ENCODE results near the gene KIRREL3. TPM values are rescaled to one million over a fixed set of nuclear protein-coding genes. Genes with fewer than 3 reads are reported as not detected.
"Not testable (repeated sequence)": the region's sequence is repeated elsewhere in the genome, so short reads cannot be mapped to it uniquely, and the experiment has no call there.

Gene KIRREL3
- total RNA-seq, 1 donor from 2014 or later = 0.82 TPM

DNA sequence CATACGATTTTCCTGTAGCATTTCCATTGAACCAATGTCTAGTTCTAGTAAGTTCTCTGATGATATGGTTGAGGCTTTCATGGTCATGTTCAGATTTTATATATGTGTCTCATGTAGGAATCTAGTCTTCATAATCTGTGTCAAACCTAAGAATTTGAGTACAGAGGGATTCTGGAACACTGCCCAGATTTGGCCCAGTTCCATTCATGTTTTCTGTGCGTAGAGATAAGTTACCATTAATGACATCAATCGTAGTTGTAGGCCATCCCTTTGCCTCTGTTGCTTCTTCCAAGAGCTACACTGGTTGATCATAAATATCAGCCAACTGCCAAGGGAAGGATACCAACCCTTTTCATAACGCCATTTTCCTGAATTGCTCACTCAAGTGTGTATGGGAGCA is 621.8 kb downstream of the KIRREL3 start:
- Mint-ChIP-seq H3K36me3 (ENCODE audit: low read depth) (no peaks in the 10 kb centered on the region), H3K9me3 (no peaks in the 10 kb centered on the region), H3K27ac (ENCODE audit: unreplicated experiment) (no peak overlapping the region), H3K27me3 (ENCODE audit: low read depth) (no peaks in the 10 kb centered on the region), H3K4me3 (no peak overlapping the region), H3K4me1 (peaks cover 6% of the 10 kb centered on the region)
- DNase-seq (ENCODE audit: low read depth, low spot score) = no peak
- TF ChIP-seq, protein P1, sequence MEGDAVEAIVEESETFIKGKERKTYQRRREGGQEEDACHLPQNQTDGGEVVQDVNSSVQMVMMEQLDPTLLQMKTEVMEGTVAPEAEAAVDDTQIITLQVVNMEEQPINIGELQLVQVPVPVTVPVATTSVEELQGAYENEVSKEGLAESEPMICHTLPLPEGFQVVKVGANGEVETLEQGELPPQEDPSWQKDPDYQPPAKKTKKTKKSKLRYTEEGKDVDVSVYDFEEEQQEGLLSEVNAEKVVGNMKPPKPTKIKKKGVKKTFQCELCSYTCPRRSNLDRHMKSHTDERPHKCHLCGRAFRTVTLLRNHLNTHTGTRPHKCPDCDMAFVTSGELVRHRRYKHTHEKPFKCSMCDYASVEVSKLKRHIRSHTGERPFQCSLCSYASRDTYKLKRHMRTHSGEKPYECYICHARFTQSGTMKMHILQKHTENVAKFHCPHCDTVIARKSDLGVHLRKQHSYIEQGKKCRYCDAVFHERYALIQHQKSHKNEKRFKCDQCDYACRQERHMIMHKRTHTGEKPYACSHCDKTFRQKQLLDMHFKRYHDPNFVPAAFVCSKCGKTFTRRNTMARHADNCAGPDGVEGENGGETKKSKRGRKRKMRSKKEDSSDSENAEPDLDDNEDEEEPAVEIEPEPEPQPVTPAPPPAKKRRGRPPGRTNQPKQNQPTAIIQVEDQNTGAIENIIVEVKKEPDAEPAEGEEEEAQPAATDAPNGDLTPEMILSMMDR (conservative IDR thresholded peaks at IDR 0.05) = no peak

DNA sequence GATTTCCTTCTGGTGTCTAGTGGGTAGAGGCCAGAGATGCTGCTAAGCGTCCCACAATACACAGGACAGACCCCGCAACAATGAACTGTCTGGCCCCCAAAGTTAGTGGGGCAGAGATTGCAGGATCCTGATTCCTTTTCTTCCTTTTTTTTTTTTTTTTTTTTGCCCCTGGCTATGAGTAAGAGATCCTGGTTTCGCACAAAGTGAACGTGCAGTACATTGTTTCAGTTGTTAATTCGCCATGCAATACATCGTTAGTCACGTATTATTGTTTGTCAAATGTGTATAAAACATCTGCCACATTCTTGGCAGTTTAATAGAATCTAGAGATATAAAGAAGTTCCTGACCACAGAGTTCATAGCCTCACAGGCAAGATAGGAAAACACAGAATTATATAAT is 624.8 kb downstream of the KIRREL3 start:
- no peak for DNase-seq (ENCODE audit: low read depth, low spot score)
- H3K4me1 Mint-ChIP-seq = peaks cover 14% of the 10 kb centered on the region
- no peaks in the 10 kb centered on the region for H3K9me3 Mint-ChIP-seq
- no peaks in the 10 kb centered on the region for H3K36me3 Mint-ChIP-seq (ENCODE audit: low read depth)
- no peak overlapping the region for H3K27ac Mint-ChIP-seq (ENCODE audit: unreplicated experiment)
- TF ChIP-seq, protein P1 (conservative IDR thresholded peaks at IDR 0.05) = no peak
- H3K4me3 Mint-ChIP-seq = no peak overlapping the region
- no peaks in the 10 kb centered on the region for H3K27me3 Mint-ChIP-seq (ENCODE audit: low read depth)

DNA sequence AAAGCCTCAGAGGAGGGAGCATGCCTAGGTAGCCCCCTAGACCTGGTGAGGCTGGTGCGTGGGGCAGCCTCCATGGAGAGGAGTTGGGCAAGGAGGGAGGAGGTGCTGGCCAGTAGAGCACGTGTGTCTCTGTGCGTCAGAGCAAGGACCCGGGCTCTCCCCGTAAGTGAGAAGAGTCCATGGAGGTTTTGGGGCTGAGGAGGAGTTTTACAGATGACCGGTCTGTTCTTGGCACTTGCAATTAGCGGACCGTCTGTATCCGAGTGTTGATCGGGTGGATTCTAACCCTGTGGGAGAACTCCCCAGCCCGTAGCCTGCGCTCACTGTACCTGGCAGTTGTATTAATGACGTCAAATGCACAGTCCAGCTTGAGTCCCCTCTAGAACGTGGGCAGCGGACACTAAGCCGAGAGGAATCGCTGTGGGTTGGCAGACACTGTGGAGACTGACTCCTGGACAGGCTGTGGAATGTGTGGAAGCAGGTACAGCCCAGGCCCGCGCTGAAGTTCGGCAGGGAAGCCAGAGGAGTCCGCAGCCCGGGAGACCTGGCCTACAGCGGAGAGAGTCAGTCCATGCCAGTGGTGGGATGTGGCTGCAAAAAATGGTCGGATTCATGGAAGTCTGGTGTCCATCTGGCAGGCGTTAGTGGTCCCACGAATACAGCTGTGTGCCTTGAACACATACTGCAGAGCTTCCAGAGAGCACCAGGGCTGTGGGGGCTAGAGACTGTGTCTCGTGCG is 625.8 kb downstream of the KIRREL3 start:
- H3K36me3 Mint-ChIP-seq (ENCODE audit: low read depth); H3K27me3 Mint-ChIP-seq (ENCODE audit: low read depth); H3K4me3 Mint-ChIP-seq; H3K9me3 Mint-ChIP-seq; DNase-seq (ENCODE audit: low read depth, low spot score); H3K27ac Mint-ChIP-seq (ENCODE audit: unreplicated experiment): not testable (repeated sequence)
- peaks cover 14% of the 10 kb centered on the region for H3K4me1 Mint-ChIP-seq

DNA sequence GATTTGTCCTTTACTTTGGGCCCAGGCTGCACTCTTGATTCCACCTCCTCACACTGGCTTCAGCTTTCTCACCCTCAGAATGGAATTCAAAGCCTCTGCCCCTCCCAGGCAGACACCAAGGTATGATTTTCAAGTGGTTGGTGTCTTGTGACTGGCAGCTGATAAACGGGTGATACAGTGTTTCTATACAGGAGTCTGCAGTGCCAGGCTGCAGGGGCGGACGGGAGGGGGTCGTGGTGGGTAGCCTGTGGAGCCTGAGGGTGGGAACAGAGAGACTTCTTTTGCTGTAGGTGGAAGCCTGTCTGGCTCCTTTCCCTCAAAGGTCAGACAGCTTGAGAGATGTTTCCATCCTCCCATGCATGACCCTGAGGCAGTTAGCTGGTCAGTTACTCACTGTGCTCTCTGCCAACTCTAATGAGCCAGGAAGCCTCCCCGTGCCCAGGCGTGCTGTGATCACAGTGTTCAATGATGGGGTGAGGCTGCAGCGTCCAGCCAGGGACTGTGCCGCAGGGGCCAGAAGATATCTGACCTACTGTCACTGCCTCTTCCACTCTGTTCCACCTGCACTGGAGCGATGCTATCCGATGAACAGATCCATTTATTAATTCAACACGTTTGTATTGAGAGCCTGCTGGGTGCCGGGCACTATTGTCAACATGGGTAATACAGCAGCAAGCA is 627.0 kb downstream of the KIRREL3 start:
- H3K36me3 Mint-ChIP-seq (ENCODE audit: low read depth); H3K27me3 Mint-ChIP-seq (ENCODE audit: low read depth); H3K4me3 Mint-ChIP-seq; DNase-seq (ENCODE audit: low read depth, low spot score); H3K9me3 Mint-ChIP-seq; H3K27ac Mint-ChIP-seq (ENCODE audit: unreplicated experiment): not testable (repeated sequence)
- H3K4me1 Mint-ChIP-seq = peaks cover 14% of the 10 kb centered on the region

Small RNA genes lying within 50 kb of the gene (microRNA-seq; reads per million reads assigned to microRNA genes)
- not detected for gene MIR3167

Measured in neural crest cell (in vitro differentiated cells).